GM21717 (cell line): ENCODE measurements around the gene NRM.
"Not testable (repeated sequence)": the region's sequence is repeated elsewhere in the genome, so short reads cannot be mapped to it uniquely, and the experiment has no call there.

Experiments
- ATAC-seq: cut with Tn5 transposase; IDR thresholded peaks from one replicate; pipeline ENCODE4 v1.9.1; 2021; ENCODE audit warnings: mild to moderate bottlenecking, moderate library complexity; ENCODE audit not compliant: unreplicated experiment

Gene NRM

GRCh38 chr6:30721198-30722024 is 30.6 kb upstream of the NRM start:
- ATAC-seq, result no peak

- no peak for ATAC-seq
These were observed 30.0 kb upstream of the NRM start for GRCh38 chr6:30720738-30721197.

- ATAC-seq, result peak; percentile 34
These were observed 29.3 kb upstream of the NRM start, which contains the start of gene TUBB for GRCh38 chr6:30719791-30720737. TSS of gene TUBB (plus strand) at chr6:30720352. CDS start at chr6:30720507, 155 bp downstream.

GRCh38 chr6:30719356-30719755 is 28.6 kb upstream of the NRM start:
- ATAC-seq, result no peak

GRCh38 chr6:30717845-30718720 is 27.3 kb upstream of the NRM start:
- ATAC-seq, result not testable (repeated sequence)

- peak; percentile 57 for ATAC-seq
These were observed 26.5 kb upstream of the NRM start, which contains the start of gene MDC1 for GRCh38 chr6:30717129-30717844. TSS of gene MDC1 (minus strand) at chr6:30717281. CDS start at chr6:30715175, 2,106 bp downstream.

- no peak for ATAC-seq
These were observed 26.0 kb upstream of the NRM start for GRCh38 chr6:30716879-30717128.

- no peak for ATAC-seq
These were observed 23.5 kb upstream of the NRM start for GRCh38 chr6:30714263-30714662.

- no peak for ATAC-seq
These were observed 21.7 kb upstream of the NRM start for GRCh38 chr6:30712441-30712945.

GRCh38 chr6:30711758-30712380 is 21.1 kb upstream of the NRM start:
- no peak for ATAC-seq

GRCh38 chr6:30709101-30709868 is 18.5 kb upstream of the NRM start:
- no peak for ATAC-seq

GRCh38 chr6:30707281-30707850 is 16.6 kb upstream of the NRM start:
- ATAC-seq, result no peak

GRCh38 chr6:30705620-30706019 is 14.8 kb upstream of the NRM start:
- no peak for ATAC-seq

- ATAC-seq, result no peak
These were observed 13.0 kb upstream of the NRM start for GRCh38 chr6:30703821-30704220.

GRCh38 chr6:30703011-30703410 is 12.2 kb upstream of the NRM start:
- ATAC-seq, result no peak

- no peak for ATAC-seq
These were observed 9.6 kb upstream of the NRM start for GRCh38 chr6:30700340-30700739.

- ATAC-seq, result no peak
These were observed 5.6 kb upstream of the NRM start for GRCh38 chr6:30696432-30696831.

- ATAC-seq, result no peak
These were observed 544 bp upstream of the NRM start for GRCh38 chr6:30691208-30691847.
